Neural cell (in vitro differentiated cells): Measurements from ENCODE around the gene BLVRB. TPM values are rescaled to one million over a fixed set of nuclear protein-coding genes. Genes with fewer than 3 reads are reported as not detected.
"Not testable (repeated sequence)": the region's sequence is repeated elsewhere in the genome, so short reads cannot be mapped to it uniquely, and the experiment has no call there.

Experiments
- H2AFZ ChIP-seq: fragments of 200-600, 300-800 bp; sonication (generic), shearing (Covaris generic); 2 replicates; pipeline ENCODE4 v1.6.0; 2014; ENCODE audit warnings: low read depth, mild to moderate bottlenecking, antibody characterized with exemption, low read length, moderate library complexity
- H3F3A ChIP-seq: fragments of 200-600 bp; shearing (Covaris generic); 2 replicates; pipeline ENCODE4 v1.6.1; 2016; ENCODE audit warnings: mild to moderate bottlenecking, moderate library complexity, mixed read lengths, antibody characterized with exemption, low read length; ENCODE audit not compliant: insufficient read depth, poor library complexity, severe bottlenecking
- H3K27ac ChIP-seq: fragments of 200-600, 300-800 bp; sonication (generic), shearing (Covaris generic); 2 replicates; pipeline ENCODE4 v1.5.1; 2014; ENCODE audit warnings: mild to moderate bottlenecking, low read length, moderate library complexity
- H3K27me3 ChIP-seq: fragments of 300-800, 200-600 bp; sonication (generic), shearing (Covaris generic); 2 replicates; pipeline ENCODE4 v1.6.0; 2014; ENCODE audit warnings: mild to moderate bottlenecking, low read depth, low read length, moderate library complexity; ENCODE audit not compliant: insufficient read depth
- H3K36me3 ChIP-seq: fragments of 300-800, 200-600 bp; sonication (generic), shearing (Covaris generic); 2 replicates; pipeline ENCODE4 v1.5.1; 2014; ENCODE audit warnings: mild to moderate bottlenecking, antibody characterized with exemption, low read length, moderate library complexity; ENCODE audit not compliant: insufficient read depth
- H3K4me2 ChIP-seq: fragments of 300-800, 200-600 bp; sonication (generic), shearing (Covaris generic); 2 replicates; pipeline ENCODE4 v1.6.0; 2014; ENCODE audit warnings: mild to moderate bottlenecking, low read length
- H3K4me3 ChIP-seq: fragments of 300-800, 200-600 bp; sonication (generic), shearing (Covaris generic); 2 replicates; pipeline ENCODE4 v1.5.1; 2014; ENCODE audit warnings: mild to moderate bottlenecking, low read length, moderate library complexity
- H3K79me2 ChIP-seq: fragments of 200-600 bp; shearing (Covaris generic); replicated peaks from 2 replicates; pipeline ENCODE4 v1.6.0; 2014; ENCODE audit warnings: mild to moderate bottlenecking, low read length, moderate library complexity; ENCODE audit not compliant: insufficient read depth
- H3K9ac ChIP-seq: fragments of 300-800, 200-600 bp; sonication (generic), shearing (Covaris generic); 2 replicates; pipeline ENCODE4 v1.6.1; 2016; ENCODE audit warnings: mild to moderate bottlenecking, low read length, mixed read lengths
- H3K9me2 ChIP-seq: fragments of 200-600 bp; shearing (Covaris generic); 2 replicates; pipeline ENCODE4 v1.6.1; 2016; ENCODE audit warnings: mild to moderate bottlenecking, low read length, mixed read lengths; ENCODE audit not compliant: insufficient read depth
- H3K9me3 ChIP-seq: fragments of 200-600, 300-800 bp; sonication (generic), shearing (Covaris generic); 2 replicates; pipeline ENCODE4 v1.6.1; 2016; ENCODE audit warnings: mild to moderate bottlenecking, mixed run types, low read length, moderate library complexity, mixed read lengths
- H4K20me1 ChIP-seq: fragments of 200-600 bp; shearing (Covaris generic); 2 replicates; pipeline ENCODE4 v1.6.1; 2016; ENCODE audit warnings: mild to moderate bottlenecking, mixed run types; ENCODE audit not compliant: insufficient read depth
- EP300 ChIP-seq: fragments of 450-650 bp; conservative IDR thresholded peaks from 2 replicates; pipeline ENCODE4 v1.6.1; 2014; ENCODE audit warnings: antibody characterized with exemption, mild to moderate bottlenecking, moderate library complexity; ENCODE audit not compliant: poor library complexity, severe bottlenecking
- EZH2 ChIP-seq: fragments of 200-600, 300-800 bp; shearing (Covaris generic), sonication (generic); IDR thresholded peaks from 2 replicates; pipeline ENCODE4 v1.6.1; 2014; ENCODE audit warnings: antibody characterized with exemption, low read length, borderline replicate concordance, mild to moderate bottlenecking; ENCODE audit not compliant: insufficient read depth, poor library complexity, severe bottlenecking
- MXI1 ChIP-seq: fragments of 450-650 bp; conservative IDR thresholded peaks from 2 replicates; pipeline ENCODE4 v1.6.1; 2014; ENCODE audit warnings: antibody characterized with exemption, mild to moderate bottlenecking; ENCODE audit not compliant: poor library complexity, severe bottlenecking
- POLR2AphosphoS5 ChIP-seq: IDR thresholded peaks from 2 replicates; pipeline ENCODE4 v1.6.1; 2012
- RAD21 ChIP-seq: fragments of 450-650 bp; conservative IDR thresholded peaks from 2 replicates; pipeline ENCODE4 v1.6.1; 2014; ENCODE audit warnings: antibody characterized with exemption, mild to moderate bottlenecking, moderate library complexity
- SMC3 ChIP-seq: fragments of 450-650 bp; conservative IDR thresholded peaks from 2 replicates; pipeline ENCODE4 v1.6.1; 2014; ENCODE audit warnings: antibody characterized with exemption, mild to moderate bottlenecking, moderate library complexity; ENCODE audit not compliant: poor library complexity
- TAF1 ChIP-seq: IDR thresholded peaks from 2 replicates; pipeline ENCODE4 v1.6.1; 2012; ENCODE audit warnings: low read depth
- polyA plus RNA-seq: library from polyadenylated mRNA; depleted of rRNA; stranded (reverse); fragments of >200 nt; gene quantifications from 2 replicates; pipeline ENCODE4 v1.2.3, GENCODE V29; 2014
- TF ChIP-seq, protein P1 (sequence below): IDR thresholded peaks from 2 replicates; pipeline ENCODE4 v1.6.1; 2012; ENCODE audit warnings: borderline replicate concordance
- TF ChIP-seq, protein P2 (sequence below): fragments of 450-650 bp; IDR thresholded peaks from 2 replicates; pipeline ENCODE4 v1.5.1; 2014; ENCODE audit warnings: antibody characterized with exemption, mild to moderate bottlenecking, moderate library complexity; ENCODE audit not compliant: poor library complexity, severe bottlenecking

BLVRB gene
- polyA plus RNA-seq, 1 donor from 2014 or later, result 9.9 TPM

DNA sequence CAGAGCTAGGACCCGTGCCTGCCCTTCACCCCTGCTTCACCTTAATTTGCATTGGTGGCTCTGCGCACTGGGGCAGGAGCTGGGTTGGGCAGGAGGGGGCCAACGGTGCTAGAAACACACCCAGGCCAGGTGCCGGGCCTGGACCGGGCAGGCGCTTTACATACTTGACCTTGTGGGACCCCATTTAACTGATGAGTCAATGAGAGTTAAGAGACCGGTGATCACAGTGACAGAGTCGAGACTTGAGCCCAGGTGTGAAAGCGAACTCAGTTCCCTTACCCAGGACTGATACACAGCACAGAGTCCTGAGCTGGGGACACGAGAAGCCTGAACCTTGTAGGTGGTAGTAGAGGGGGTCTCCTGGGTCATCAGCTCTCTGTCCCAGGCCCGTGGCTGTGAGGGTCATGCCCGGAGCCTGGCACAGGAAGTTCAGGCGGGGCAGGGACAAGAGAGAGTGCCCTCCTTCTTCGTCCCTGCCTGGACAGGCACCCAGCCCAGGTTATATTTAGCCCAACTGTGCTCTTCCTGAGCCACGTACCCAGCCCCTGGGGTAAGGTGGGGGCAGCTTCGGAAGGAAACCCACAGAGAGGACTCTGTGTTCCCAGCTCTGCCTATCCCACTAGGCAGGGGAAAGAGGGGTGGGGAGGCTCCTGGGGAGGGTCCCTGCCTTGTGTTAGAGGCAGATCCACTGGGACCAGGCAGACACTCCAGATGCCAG is 54.3 kb downstream of the BLVRB start:
- Histone ChIP-seq H3K9me2 (no peaks in the 10 kb centered on the region), H4K20me1 (no peaks in the 10 kb centered on the region), H3F3A (no peaks in the 10 kb centered on the region), H3K4me2 (no peak overlapping the region), H3K4me3 (no peak overlapping the region), H2AFZ (no peak overlapping the region), H3K36me3 (no peaks in the 10 kb centered on the region), H3K27ac (no peak overlapping the region), H3K27me3 (no peaks in the 10 kb centered on the region), H3K79me2 (no peaks in the 10 kb centered on the region), H3K9me3 (no peaks in the 10 kb centered on the region), H3K9ac (no peak overlapping the region)
- no peak for TF ChIP-seq TAF1
- TF ChIP-seq POLR2AphosphoS5, result no peak
- TF ChIP-seq, protein P1, sequence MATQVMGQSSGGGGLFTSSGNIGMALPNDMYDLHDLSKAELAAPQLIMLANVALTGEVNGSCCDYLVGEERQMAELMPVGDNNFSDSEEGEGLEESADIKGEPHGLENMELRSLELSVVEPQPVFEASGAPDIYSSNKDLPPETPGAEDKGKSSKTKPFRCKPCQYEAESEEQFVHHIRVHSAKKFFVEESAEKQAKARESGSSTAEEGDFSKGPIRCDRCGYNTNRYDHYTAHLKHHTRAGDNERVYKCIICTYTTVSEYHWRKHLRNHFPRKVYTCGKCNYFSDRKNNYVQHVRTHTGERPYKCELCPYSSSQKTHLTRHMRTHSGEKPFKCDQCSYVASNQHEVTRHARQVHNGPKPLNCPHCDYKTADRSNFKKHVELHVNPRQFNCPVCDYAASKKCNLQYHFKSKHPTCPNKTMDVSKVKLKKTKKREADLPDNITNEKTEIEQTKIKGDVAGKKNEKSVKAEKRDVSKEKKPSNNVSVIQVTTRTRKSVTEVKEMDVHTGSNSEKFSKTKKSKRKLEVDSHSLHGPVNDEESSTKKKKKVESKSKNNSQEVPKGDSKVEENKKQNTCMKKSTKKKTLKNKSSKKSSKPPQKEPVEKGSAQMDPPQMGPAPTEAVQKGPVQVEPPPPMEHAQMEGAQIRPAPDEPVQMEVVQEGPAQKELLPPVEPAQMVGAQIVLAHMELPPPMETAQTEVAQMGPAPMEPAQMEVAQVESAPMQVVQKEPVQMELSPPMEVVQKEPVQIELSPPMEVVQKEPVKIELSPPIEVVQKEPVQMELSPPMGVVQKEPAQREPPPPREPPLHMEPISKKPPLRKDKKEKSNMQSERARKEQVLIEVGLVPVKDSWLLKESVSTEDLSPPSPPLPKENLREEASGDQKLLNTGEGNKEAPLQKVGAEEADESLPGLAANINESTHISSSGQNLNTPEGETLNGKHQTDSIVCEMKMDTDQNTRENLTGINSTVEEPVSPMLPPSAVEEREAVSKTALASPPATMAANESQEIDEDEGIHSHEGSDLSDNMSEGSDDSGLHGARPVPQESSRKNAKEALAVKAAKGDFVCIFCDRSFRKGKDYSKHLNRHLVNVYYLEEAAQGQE, result no peak
- no peak for TF ChIP-seq SMC3
- TF ChIP-seq RAD21, result no peak
- TF ChIP-seq, protein P2, sequence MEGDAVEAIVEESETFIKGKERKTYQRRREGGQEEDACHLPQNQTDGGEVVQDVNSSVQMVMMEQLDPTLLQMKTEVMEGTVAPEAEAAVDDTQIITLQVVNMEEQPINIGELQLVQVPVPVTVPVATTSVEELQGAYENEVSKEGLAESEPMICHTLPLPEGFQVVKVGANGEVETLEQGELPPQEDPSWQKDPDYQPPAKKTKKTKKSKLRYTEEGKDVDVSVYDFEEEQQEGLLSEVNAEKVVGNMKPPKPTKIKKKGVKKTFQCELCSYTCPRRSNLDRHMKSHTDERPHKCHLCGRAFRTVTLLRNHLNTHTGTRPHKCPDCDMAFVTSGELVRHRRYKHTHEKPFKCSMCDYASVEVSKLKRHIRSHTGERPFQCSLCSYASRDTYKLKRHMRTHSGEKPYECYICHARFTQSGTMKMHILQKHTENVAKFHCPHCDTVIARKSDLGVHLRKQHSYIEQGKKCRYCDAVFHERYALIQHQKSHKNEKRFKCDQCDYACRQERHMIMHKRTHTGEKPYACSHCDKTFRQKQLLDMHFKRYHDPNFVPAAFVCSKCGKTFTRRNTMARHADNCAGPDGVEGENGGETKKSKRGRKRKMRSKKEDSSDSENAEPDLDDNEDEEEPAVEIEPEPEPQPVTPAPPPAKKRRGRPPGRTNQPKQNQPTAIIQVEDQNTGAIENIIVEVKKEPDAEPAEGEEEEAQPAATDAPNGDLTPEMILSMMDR, result no peak

DNA sequence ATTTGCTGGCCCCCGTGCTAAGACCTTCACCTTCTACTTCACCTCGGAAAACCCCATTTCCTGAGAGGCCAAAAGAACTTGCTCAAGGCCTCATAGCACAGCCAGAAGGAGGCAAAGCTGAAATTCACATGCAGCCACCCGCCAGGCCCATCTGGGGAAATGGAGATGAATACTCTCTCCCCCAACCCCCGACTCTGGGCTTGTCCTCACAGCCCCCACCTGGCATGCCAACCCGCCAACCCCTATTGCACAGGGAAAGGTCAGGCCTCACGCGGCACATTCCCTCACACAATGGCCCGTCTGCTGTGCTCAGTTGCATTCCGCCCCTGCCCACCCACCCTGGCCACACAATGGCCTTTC is 55.5 kb downstream of the BLVRB start:
- Histone ChIP-seq H3K9me3 (no peaks in the 10 kb centered on the region), H3K4me3 (no peak overlapping the region), H2AFZ (no peak overlapping the region), H3K9me2 (no peaks in the 10 kb centered on the region), H3K36me3 (no peaks in the 10 kb centered on the region), H3K9ac (no peak overlapping the region), H3F3A (no peaks in the 10 kb centered on the region), H3K79me2 (no peaks in the 10 kb centered on the region), H3K27me3 (no peaks in the 10 kb centered on the region), H3K4me2 (no peak overlapping the region), H3K27ac (no peak overlapping the region), H4K20me1 (no peaks in the 10 kb centered on the region)
- TF ChIP-seq TAF1 (no peak), MXI1 (no peak), EP300 (no peak), POLR2AphosphoS5 (no peak), EZH2 (no peak), SMC3 (no peak), RAD21 (no peak)
- TF ChIP-seq, protein P1, result no peak
- TF ChIP-seq, protein P2, result no peak

DNA sequence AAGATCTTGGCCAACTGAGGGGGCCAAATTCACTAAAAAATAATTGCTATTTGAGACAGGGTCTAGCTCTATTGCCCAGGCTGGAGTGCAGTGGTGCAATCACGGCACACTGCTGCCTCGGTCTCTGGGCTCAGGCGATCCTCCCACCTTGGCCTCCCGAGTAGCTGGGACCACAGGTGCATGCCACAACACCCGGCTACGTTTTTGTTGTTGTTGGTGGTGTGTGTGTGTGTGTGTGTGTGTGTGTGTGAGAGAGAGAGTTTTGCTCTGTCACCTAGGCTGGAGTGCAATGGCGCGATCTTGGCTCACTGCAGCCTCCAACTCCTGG is 57.0 kb downstream of the BLVRB start:
- H3K9ac ChIP-seq, H3K36me3 ChIP-seq, H3K4me2 ChIP-seq, H3K9me2 ChIP-seq, H2AFZ ChIP-seq, H3K9me3 ChIP-seq, H3K27me3 ChIP-seq, H3F3A ChIP-seq, H3K4me3 ChIP-seq, H3K27ac ChIP-seq, H3K79me2 ChIP-seq, H4K20me1 ChIP-seq: not testable (repeated sequence)
